H1 (cell line): ENCODE measurements around the gene TXNRD2. TPM values are rescaled to one million over a fixed set of nuclear protein-coding genes. Genes with fewer than 3 reads are reported as not detected.

Source experiments
- PHF8 ChIP-seq: fragments of 200-600 bp; sonication (generic); conservative IDR thresholded peaks from 2 replicates; pipeline ENCODE4 v1.7.1; 2012; ENCODE audit warnings: low read depth, mild to moderate bottlenecking, inconsistent platforms, low read length, moderate library complexity
- SP1 ChIP-seq: IDR thresholded peaks from 2 replicates; pipeline ENCODE4 v1.6.1; 2011; ENCODE audit warnings: low read depth, low read length
- TAF1 ChIP-seq: IDR thresholded peaks from 2 replicates; pipeline ENCODE4 v1.6.1; 2011; ENCODE audit warnings: mild to moderate bottlenecking, low read depth, low read length
- TAF7 ChIP-seq: optimal IDR thresholded peaks from 2 replicates; pipeline ENCODE3; 2011; ENCODE audit warnings: low read depth, mild to moderate bottlenecking, inconsistent platforms, low read length, moderate library complexity, borderline replicate concordance
- polyA plus RNA-seq, 7 experiments: library from polyadenylated mRNA; depleted of rRNA in 3 of 7; stranded (reverse) in 5 of 7; unstranded in 2 of 7; fragments of >200 nt in 5 of 7; fragments of 200-250 nt in 2 of 7; gene quantifications; 1 replicate in 5 of 7; 2 replicates in 1 of 7; 4 replicates in 1 of 7; pipeline versions ENCODE4 v1.2.1 to v1.2.3, GENCODE V29; 2011 to 2013; ENCODE audit warnings: missing spikeins in 2 of 7, mixed read lengths in 2 of 7
- total RNA-seq: library from RNA; stranded (reverse); fragmentation: NEBNext Ultra II Directional; extraction: Animal tissue kit (Norgen Biotek cat#: 25700); gene quantifications from 2 replicates; pipeline ENCODE4 v1.2.1, GENCODE V29; 2021

Gene TXNRD2
- total and polyA plus RNA-seq, 2 of the 8 experiments (the other 6 are each of a cell fraction or from before 2014, with no cell fraction given), result 14.8 to 21.9 TPM

DNA sequence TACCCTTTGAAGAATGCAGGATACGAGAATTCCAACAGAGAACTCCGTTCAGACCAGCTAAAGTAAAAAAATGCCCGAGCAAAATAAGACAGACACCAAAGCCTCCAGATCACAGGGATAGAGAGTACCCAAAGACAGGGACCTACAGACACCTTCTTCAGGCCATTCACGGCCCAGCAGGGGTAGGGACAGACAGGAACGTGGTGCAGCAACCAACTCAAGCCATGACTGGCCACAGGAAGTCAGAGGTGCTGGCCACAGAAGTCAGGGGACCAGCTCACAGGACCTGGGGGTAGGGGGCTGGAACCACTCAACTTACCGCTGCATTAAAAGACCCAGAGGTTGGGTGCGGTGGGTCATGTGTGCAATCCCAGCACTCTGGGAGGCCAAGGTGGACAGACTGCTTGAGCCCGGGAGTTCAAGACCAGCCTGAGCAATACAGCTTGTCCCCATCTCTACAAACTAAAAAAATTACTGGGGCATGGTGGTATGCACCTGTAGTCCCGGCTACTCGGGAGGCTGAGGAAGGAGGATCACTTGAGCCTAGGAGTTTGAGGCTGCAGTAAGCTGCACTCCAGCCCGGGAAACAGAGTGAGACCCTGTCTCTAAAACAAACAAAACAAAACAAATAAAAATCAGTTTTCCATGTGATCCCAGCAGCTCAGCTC is 39.9 kb downstream of the TXNRD2 start (continued):
- TF ChIP-seq SP1 (no peak), PHF8 (no peak), TAF7 (no peak), TAF1 (no peak)
- TF ChIP-seq, all 59 proteins: peak for 0
